ENCODE results near the gene ZFYVE21.
"Not testable (repeated sequence)": the region's sequence is repeated elsewhere in the genome, so short reads cannot be mapped to it uniquely, and the experiment has no call there.

The ZFYVE21 gene

DNA sequence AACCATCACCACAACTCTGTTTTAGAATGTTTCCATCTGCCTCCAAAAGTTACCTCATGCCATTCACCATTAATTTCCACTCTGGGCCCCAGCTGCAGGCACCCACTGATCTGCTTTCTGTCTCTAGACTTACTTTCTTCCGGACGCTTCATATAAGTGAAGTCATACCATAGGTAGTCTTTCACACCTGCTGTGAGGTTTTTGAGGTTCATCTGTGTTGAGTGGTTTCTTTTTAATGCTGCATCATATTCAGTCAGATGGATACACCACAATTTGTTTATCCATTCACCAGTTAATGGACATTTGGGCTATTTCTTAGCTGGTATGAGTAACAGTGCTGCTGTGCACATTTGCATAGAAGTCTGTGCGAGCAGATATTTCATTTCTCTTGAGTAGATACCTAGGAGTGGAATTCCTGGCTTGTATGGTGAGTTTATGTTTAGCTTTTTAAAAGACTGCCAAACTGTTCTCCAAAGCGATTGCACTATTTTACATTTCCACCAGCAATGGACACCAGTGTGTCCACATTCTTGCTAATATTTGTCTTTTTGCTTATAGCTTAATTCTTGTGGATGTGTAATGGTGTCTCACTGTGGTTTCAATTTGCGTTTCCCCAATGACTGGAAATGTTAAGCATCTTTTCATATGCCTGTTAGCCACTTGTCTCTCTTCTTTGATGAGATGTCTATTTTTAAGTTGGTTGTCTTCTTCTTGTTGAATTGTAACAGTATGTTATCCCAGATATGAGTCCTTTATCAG is 48.3 kb downstream of the ZFYVE21 start:
- DNase-seq (ENCODE audit: low spot score) = no peak

DNA sequence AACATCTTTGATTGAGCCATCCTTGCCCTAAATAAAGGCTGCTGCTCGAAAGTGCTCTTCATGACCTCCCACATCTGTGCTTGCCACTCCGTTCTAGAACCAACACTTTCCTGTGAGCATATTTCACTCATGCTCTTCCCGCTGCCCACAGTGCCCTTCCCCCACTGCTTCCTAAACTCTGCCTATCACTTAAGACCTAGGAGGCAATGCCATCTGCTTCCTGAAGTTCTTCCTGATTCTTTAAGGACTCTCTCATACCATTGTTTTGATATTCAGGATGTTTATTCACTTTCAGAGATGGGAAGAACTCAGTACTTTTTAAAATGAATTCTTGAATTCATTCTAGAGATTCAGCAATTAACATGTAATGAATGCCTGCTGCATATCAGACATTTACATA is 49.9 kb downstream of the ZFYVE21 start:
- no peak for DNase-seq (ENCODE audit: low spot score)

DNA sequence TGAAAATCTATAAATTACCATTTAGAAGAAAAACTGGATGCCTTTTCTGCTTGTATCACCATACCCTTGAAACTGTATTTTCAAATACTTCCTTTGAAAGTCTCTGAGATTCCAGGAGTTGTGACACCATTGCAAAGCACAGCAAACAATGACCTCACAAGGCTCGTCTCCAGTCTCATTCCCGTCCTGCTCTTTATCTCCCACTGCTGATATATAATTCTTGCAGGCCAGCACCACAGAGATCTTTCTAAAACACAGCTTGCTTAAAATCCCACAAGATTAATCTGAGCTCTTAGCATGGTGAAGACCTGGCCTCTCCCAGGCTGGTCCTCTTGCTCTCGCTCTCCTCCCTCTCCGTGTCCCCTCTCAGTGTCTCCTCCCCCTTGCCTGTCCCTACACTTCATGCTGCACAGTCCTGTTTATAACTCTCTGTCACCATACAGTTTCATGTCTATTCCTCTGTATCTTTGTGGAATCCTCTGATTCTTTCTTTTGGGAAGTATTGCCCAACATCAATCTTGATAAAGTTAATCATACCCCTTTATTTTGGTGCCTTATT is 51.8 kb downstream of the ZFYVE21 start:
- DNase-seq (ENCODE audit: low spot score) = no peak

DNA sequence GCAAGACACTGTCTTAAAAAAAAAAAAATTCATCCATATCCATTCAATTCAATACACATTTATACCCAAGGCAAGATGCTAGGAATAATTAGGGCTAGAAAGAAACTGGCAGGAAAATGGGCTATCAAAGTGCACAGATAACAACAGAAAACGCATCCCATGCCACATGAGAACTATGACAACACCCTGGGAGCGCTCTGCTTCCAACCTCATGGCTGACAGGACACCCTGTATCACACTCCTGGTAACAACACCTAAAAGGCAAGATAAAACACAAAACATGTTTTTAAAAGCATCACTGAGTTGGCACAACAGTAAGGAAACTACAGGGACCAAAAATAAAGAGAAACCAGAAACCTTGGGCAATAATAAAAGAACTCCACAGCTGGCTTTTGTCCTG is 54.9 kb downstream of the ZFYVE21 start:
- no peak for DNase-seq (ENCODE audit: low spot score)

- no peak for DNase-seq (ENCODE audit: low spot score)
These were observed 55.3 kb downstream of the ZFYVE21 start for GRCh38 chr14:103770902-103771301.

- no peak for DNase-seq (ENCODE audit: low spot score)
These were observed 56.6 kb downstream of the ZFYVE21 start for GRCh38 chr14:103772078-103772712.

DNA sequence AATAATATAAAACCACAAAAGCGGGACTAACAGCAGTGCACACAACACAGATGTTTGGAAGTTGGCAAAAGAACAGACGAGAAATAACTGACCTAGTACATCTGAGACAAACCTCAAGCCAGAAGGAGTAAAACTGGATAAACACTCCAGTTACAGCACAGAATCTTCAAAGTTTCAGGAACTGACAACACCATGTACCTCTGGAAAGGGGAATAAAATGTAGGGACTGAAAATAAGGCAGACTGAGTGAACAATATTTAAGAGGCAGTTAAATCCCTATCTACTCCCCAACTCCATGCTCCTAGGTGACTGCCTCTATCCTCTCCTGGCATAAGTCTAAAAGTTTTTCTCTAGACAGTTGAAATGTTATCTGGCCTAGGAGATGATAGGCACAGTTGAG is 57.9 kb downstream of the ZFYVE21 start:
- DNase-seq (ENCODE audit: low spot score) = no peak

DNA sequence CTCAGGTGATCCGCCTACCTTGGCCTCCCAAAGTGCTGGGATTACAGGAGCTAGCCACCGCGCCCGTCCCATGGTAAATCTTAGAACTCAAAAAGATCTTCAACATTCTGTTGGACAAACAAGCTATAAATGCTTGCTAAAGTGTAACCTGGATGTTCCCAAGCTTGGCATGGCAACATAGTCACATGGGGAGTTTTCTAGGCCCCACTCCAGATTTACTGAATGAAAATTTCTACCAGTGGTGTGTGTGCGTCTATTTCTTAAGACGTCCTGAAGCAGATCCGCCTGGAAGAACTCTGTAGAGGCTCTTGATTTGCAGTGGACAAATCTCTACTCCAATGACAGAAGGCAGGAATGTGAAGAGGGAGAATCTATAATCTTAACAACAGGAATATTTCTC is 59.9 kb downstream of the ZFYVE21 start:
- DNase-seq (ENCODE audit: low spot score) = no peak

DNA sequence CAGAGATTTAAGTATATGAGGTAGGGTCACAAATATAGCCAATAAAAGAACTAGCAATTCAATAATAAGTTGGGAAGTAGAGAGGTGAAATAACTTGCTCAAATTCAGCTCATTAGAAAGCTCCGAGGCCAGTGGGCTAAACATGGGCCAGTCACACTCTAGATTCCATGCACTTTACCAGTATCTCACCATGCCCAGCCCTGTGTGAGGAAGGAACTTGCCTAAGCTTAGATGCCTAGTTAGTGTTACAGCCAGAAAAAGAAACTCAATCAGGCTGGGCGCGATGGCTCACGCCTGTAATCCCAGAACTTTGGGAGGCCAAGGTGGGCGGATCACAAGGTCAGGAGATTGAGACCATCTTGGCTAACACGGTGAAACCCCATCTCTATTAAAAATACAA is 60.7 kb downstream of the ZFYVE21 start:
- not testable (repeated sequence) for DNase-seq (ENCODE audit: low spot score)

- no peak for DNase-seq (ENCODE audit: low spot score)
These were observed 66.8 kb downstream of the ZFYVE21 start for GRCh38 chr14:103782376-103782775.
